Endothelial cell of umbilical vein (primary cell): ENCODE measurements around the gene RBM17. TPM values are rescaled to one million over a fixed set of nuclear protein-coding genes. Genes with fewer than 3 reads are reported as not detected.
A peak's percentile ranks its signal among the peaks of the same experiment; 100 is the strongest.

Experiments used
- BruUV-seq: library from RNA; stranded (reverse); fragments of 400-500 nt; replicated peaks from 2 replicates; lab custom pipeline; 2021; lab: Mats Ljungman, UMichigan
- CTCF ChIA-PET: fragments of 300-600, 350-600 bp; sonication (Branson Sonifier 250); formaldehyde crosslinking; loops from one replicate; lab custom pipeline; 2021; ENCODE audit warnings: antibody characterized with exemption, inconsistent platforms; lab: Charles Lee
- POLR2A ChIA-PET: fragments of 300-600, 350-600 bp; sonication (Branson Sonifier 250); formaldehyde crosslinking; loops from one replicate; lab custom pipeline; 2021; ENCODE audit warnings: antibody characterized with exemption, inconsistent platforms; lab: Charles Lee
- DNase-seq: peaks from one replicate; pipeline ENCODE4 v3.0.0-alpha.2; 2011; ENCODE audit warnings: low read depth, low spot score
- FAIRE-seq: peaks from 2 replicates; lab custom pipeline; 2011; peaks lifted over from hg19 to GRCh38; lab: Jason Lieb, UNC
- H2AFZ ChIP-seq: 2 replicates; pipeline ENCODE4 v1.6.0; 2012; ENCODE audit warnings: low read depth, low read length, control low read depth, inconsistent platforms
- H3K27ac ChIP-seq: 2 replicates; pipeline ENCODE4 v1.5.1; 2011; ENCODE audit warnings: low read depth, mild to moderate bottlenecking, control low read depth, low read length, moderate library complexity; ENCODE audit not compliant: insufficient read depth
- H3K27me3 ChIP-seq, 2 experiments: 2 replicates each; pipeline versions ENCODE4 v1.6.0 to v1.6.1; 2011; ENCODE audit warnings: low read length in 2 of 2, mixed read lengths in 1 of 2; ENCODE audit not compliant: control insufficient read depth in 2 of 2, insufficient read depth in 2 of 2
- H3K36me3 ChIP-seq, 2 experiments: 2 replicates in 1 of 2; 3 replicates in 1 of 2; pipeline ENCODE4 v1.5.1; 2011; ENCODE audit warnings: low read length in 2 of 2, mild to moderate bottlenecking in 1 of 2, moderate library complexity in 1 of 2; ENCODE audit not compliant: control insufficient read depth in 2 of 2, insufficient read depth in 2 of 2; ENCODE audit errors: extremely low read depth in 1 of 2
- H3K4me1 ChIP-seq: 3 replicates; pipeline ENCODE4 v1.5.1; 2011; ENCODE audit warnings: mild to moderate bottlenecking, low read length; ENCODE audit not compliant: control insufficient read depth, insufficient read depth; ENCODE audit errors: extremely low read depth
- H3K4me2 ChIP-seq: 2 replicates; pipeline ENCODE4 v1.6.1; 2011; ENCODE audit warnings: low read length, control low read depth, mixed read lengths; ENCODE audit not compliant: insufficient read depth
- H3K4me3 ChIP-seq, 3 experiments: fragments of 200-600 bp in 1 of 3; sonication (generic), shearing (Covaris generic) in 1 of 3; replicated peaks in 1 of 3; 2 replicates each; pipeline ENCODE4 v1.5.1; 2011 to 2016; ENCODE audit warnings: control low read depth in 3 of 3, low read length in 3 of 3, mild to moderate bottlenecking in 2 of 3, inconsistent platforms in 1 of 3, low read depth in 1 of 3, moderate library complexity in 1 of 3; ENCODE audit not compliant: insufficient read depth in 1 of 3
- H3K79me2 ChIP-seq: 2 replicates; pipeline ENCODE4 v1.6.0; 2012; ENCODE audit warnings: low read length, inconsistent platforms; ENCODE audit not compliant: control insufficient read depth, insufficient read depth
- H3K9ac ChIP-seq: replicated peaks from 2 replicates; pipeline ENCODE3; 2011; ENCODE audit warnings: low read length, control low read depth; ENCODE audit not compliant: insufficient read depth; ENCODE audit errors: extremely low read depth
- H3K9me1 ChIP-seq: replicated peaks from 3 replicates; pipeline ENCODE4 v1.6.0; 2011; ENCODE audit warnings: mild to moderate bottlenecking, low read length; ENCODE audit not compliant: control insufficient read depth, insufficient read depth; ENCODE audit errors: extremely low read depth
- H3K9me3 ChIP-seq: replicated peaks from 2 replicates; pipeline ENCODE4 v1.5.1; 2012; ENCODE audit warnings: low read length, inconsistent platforms; ENCODE audit not compliant: control insufficient read depth, insufficient read depth
- H4K20me1 ChIP-seq: replicated peaks from 2 replicates; pipeline ENCODE3; 2011; ENCODE audit warnings: mild to moderate bottlenecking, low read length; ENCODE audit not compliant: control insufficient read depth, insufficient read depth; ENCODE audit errors: extremely low read depth
- EZH2 ChIP-seq: IDR thresholded peaks from 2 replicates; pipeline ENCODE4 v1.6.1; 2012; ENCODE audit warnings: borderline replicate concordance, low read depth, mild to moderate bottlenecking, moderate library complexity, low read length, inconsistent platforms; ENCODE audit not compliant: severe bottlenecking
- FOS ChIP-seq: IDR thresholded peaks from 2 replicates; pipeline ENCODE4 v1.6.1; 2011; ENCODE audit warnings: mild to moderate bottlenecking, low read length, moderate library complexity, borderline replicate concordance; ENCODE audit not compliant: insufficient read depth
- GATA2 ChIP-seq: IDR thresholded peaks from 2 replicates; pipeline ENCODE4 v1.7.0; 2011; ENCODE audit warnings: low read depth, mild to moderate bottlenecking, moderate library complexity, mixed read lengths, low read length; ENCODE audit not compliant: insufficient read length, insufficient read depth
- JUN ChIP-seq: IDR thresholded peaks from 2 replicates; pipeline ENCODE4 v1.6.1; 2011; ENCODE audit warnings: borderline replicate concordance, low read depth; ENCODE audit not compliant: insufficient read length, insufficient read depth
- MYC ChIP-seq: IDR thresholded peaks from one replicate; pipeline ENCODE4 v1.6.1; 2011; ENCODE audit warnings: mild to moderate bottlenecking, low read depth, low read length
- POLR2A ChIP-seq: IDR thresholded peaks from 2 replicates; pipeline ENCODE4 v1.6.1; 2012; ENCODE audit warnings: low read depth, mild to moderate bottlenecking, control low read depth, low read length
- POLR2AphosphoS5 ChIP-seq: IDR thresholded peaks from 2 replicates; pipeline ENCODE4 v1.6.1; 2012; ENCODE audit warnings: low read depth, mild to moderate bottlenecking, control low read depth, low read length, moderate library complexity; ENCODE audit not compliant: insufficient read depth
- dilution Hi-C: fragments of 300-500 bp; cut with MboI; formaldehyde crosslinking; loops from one replicate; pipeline ENCODE4 v1.15.0; 2019; ENCODE audit warnings: low sequenced_read_pairs; ENCODE audit not compliant: extremely low pct_ligation_motif_present
- intact Hi-C: fragments of 100-400 bp; cut with micrococcal nuclease; formaldehyde crosslinking; loops from one replicate; pipeline ENCODE4 v1.10.0; 2022
- polyA plus RNA-seq, 4 experiments: library from polyadenylated mRNA; depleted of rRNA in 3 of 4; stranded (reverse) in 3 of 4; unstranded in 1 of 4; fragments of >200 nt; gene quantifications; 2 replicates each; pipeline versions ENCODE4 v1.2.1 to v1.2.3, GENCODE V29; 2011 to 2012; ENCODE audit warnings: missing spikeins in 1 of 4
- total RNA-seq: library from RNA; stranded (reverse); gene quantifications from 2 replicates; pipeline ENCODE4 v1.2.3, GENCODE V29; 2021
- TF ChIP-seq, protein P1 (sequence below): IDR thresholded peaks from 2 replicates; pipeline ENCODE4 v1.6.1; 2011; ENCODE audit not compliant: insufficient read depth, insufficient read length
- TF ChIP-seq, protein P2 (sequence below), 2 donors: IDR thresholded peaks; 1 replicate in 1 of 2; 2 replicates in 1 of 2; pipeline ENCODE4 v1.5.1; 2011; ENCODE audit warnings: low read length in 2 of 2, mild to moderate bottlenecking in 2 of 2, moderate library complexity in 2 of 2, control low read depth in 1 of 2, inconsistent platforms in 1 of 2, low read depth in 1 of 2; ENCODE audit not compliant: insufficient read depth in 1 of 2; ENCODE audit errors: extremely low read depth in 1 of 2

Gene RBM17
- total and polyA plus RNA-seq, 2 donors (not counting 3 experiments of a cell fraction or from before 2014, with no cell fraction given), result 23.1 to 148 TPM

DNA sequence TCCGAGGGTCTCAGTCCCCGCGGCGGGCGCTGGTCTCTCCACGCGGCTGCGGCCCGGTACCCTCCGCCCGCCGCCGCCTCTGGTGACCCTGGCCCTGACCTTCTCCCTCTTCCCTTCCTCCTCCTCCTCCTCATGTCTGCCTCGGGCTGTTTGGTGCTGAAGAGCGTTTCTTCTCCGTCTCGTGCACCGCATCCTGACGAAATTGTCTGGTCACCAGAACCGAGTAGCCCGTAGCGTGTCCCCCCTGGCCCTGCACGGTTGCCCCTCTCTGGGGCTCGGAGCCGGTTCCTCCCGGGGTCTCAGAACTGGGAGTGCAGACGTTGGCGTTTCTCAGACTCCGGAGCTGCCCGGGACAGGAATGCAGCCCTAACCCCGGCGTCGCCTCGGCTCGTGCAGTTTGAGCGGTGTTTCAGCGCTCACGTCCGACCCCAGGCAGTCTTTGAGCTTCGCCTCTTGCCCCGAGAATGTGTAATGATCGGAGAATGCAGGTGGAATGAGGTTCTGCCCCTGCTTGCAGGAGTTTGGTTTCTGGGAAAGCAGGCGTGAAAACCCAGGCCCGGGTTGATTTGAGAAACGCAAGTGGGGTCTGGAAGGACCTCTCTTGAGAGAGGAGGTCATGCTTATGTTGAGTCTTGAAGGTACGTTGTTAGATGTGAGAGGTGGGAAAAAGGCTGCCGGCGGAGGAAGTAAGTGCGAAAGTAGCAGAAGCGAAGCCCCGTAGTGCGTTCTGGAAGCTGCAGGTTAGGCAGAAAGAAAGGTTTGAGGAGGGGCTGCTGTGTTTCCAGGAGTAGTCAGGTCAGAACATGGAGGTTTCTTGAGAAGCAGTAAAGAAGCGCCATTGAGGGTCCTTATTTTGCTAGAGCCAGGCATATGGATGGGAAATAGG, 743 bp downstream of the RBM17 start:
- peaks cover 36% of the 10 kb centered on the region for H3K4me1 ChIP-seq
- H3K4me3 ChIP-seq, result peak overlapping the region; percentile 59 to 85 (median 74)
- H3K36me3 ChIP-seq, result no peaks in the 10 kb centered on the region
- DNase-seq (peak; percentile 46), FAIRE-seq (no peak)
- peaks cover 3% of the 10 kb centered on the region for H4K20me1 ChIP-seq
- POLR2A ChIA-PET, result interaction anchor here (0.6 kb wide), 1 partner anchor 69 kb away, joined by 3 read pairs; no protein-coding TSS in a partner anchor
- peak overlapping the region; percentile 52 for H3K4me2 ChIP-seq
- peak overlapping the region; percentile 39 for H2AFZ ChIP-seq
- H3K9me1 ChIP-seq, result no peaks in the 10 kb centered on the region
- no peak for TF ChIP-seq JUN
- TF ChIP-seq FOS, result no peak
- TF ChIP-seq POLR2A, result no peak
- no peak for TF ChIP-seq GATA2
- TF ChIP-seq, protein P1, sequence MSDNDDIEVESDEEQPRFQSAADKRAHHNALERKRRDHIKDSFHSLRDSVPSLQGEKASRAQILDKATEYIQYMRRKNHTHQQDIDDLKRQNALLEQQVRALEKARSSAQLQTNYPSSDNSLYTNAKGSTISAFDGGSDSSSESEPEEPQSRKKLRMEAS, result no peak
- TF ChIP-seq, protein P2, sequence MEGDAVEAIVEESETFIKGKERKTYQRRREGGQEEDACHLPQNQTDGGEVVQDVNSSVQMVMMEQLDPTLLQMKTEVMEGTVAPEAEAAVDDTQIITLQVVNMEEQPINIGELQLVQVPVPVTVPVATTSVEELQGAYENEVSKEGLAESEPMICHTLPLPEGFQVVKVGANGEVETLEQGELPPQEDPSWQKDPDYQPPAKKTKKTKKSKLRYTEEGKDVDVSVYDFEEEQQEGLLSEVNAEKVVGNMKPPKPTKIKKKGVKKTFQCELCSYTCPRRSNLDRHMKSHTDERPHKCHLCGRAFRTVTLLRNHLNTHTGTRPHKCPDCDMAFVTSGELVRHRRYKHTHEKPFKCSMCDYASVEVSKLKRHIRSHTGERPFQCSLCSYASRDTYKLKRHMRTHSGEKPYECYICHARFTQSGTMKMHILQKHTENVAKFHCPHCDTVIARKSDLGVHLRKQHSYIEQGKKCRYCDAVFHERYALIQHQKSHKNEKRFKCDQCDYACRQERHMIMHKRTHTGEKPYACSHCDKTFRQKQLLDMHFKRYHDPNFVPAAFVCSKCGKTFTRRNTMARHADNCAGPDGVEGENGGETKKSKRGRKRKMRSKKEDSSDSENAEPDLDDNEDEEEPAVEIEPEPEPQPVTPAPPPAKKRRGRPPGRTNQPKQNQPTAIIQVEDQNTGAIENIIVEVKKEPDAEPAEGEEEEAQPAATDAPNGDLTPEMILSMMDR (IDR thresholded peaks at IDR 0.05; ENCODE audit: extremely low read depth in 1 of 2, insufficient read depth in 1 of 2, low read depth in 1 of 2, low read length in 2 of 2), result no peak
- TF ChIP-seq MYC, result no peak
- TF ChIP-seq POLR2AphosphoS5, result no peak
- no peak for TF ChIP-seq EZH2
- peaks cover 56% of the 10 kb centered on the region for H3K79me2 ChIP-seq
- intact Hi-C loops (loop anchor here (5.0 to 10.0 kb wide), 3 partner anchors 115 to 635 kb away; partner anchors contain the start of genes FBH1 and IL15RA), dilution Hi-C loops (loop anchor here (25.0 kb wide), 1 partner anchor 127 kb away; no protein-coding TSS in a partner anchor)
- CTCF ChIA-PET, result interaction anchor here (0.6 to 4.1 kb wide), 11 partner anchors 11 to 317 kb away, joined by 3 to 54 read pairs (median 3); partner anchors contain the start of genes IL15RA and PFKFB3
- peak overlapping the region; percentile 94 for H3K9ac ChIP-seq
- H3K27me3 ChIP-seq, result no peaks in the 10 kb centered on the region
- BruUV-seq, result TSS peak; percentile 23
- peak overlapping the region; percentile 83 for H3K27ac ChIP-seq
- H3K9me3 ChIP-seq, result no peaks in the 10 kb centered on the region
